GM23248 (cell line): Measurements from ENCODE around the gene SHISA6.

Experiments
- EZH2 ChIP-seq: fragments of 200-600 bp; sonication (generic); IDR thresholded peaks from 2 replicates; pipeline ENCODE4 v1.6.1; 2018; ENCODE audit warnings: antibody characterized with exemption, mild to moderate bottlenecking; ENCODE audit not compliant: insufficient read depth, poor library complexity, severe bottlenecking
- EZH2phosphoT487 ChIP-seq: fragments of 200-600 bp; sonication (generic); IDR thresholded peaks from 2 replicates; pipeline ENCODE4 v1.6.1; 2018; ENCODE audit warnings: antibody characterized with exemption, moderate library complexity, mild to moderate bottlenecking, low read depth; ENCODE audit not compliant: insufficient read depth

DNA sequence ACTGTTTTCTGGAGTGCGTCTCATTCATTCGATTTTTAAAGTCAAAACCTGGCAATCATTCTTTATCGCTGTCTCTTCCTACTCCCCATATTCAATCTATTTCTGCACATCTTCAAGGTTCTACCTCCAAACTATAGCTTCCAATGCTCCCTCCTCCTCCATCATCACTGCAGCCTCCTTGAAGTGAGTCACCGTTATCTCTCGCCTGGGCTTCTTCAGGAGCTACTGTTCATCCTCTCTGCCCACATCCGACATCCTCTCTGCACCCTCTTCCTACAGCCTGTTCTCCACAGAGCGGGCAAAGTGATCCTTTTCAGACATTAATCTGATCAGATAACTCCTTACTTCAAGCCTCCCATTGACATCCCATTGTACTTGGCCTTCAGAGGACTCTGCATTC, 213.1 kb downstream of the SHISA6 start:
- TF ChIP-seq EZH2: no peak
- no peak for TF ChIP-seq EZH2phosphoT487
